Daoy (cell line): ENCODE measurements around the gene KANSL1. TPM values are rescaled to one million over a fixed set of nuclear protein-coding genes. Genes with fewer than 3 reads are reported as not detected.
"Not testable (repeated sequence)": the region's sequence is repeated elsewhere in the genome, so short reads cannot be mapped to it uniquely, and the experiment has no call there.

Experiments
- DNase-seq: peaks from one replicate; pipeline ENCODE4 v3.0.0-alpha.2; 2015; ENCODE audit warnings: low read depth
- total RNA-seq: library from RNA; depleted of rRNA; stranded (reverse); fragments of >200 nt; shearing (Covaris generic); gene quantifications from 2 replicates; pipeline ENCODE4 v1.2.3, GENCODE V29; 2014

Gene KANSL1
- total RNA-seq, 1 experiment from 2014 or later = 27.1 TPM

GRCh38 chr17:46110219-46110618, 83.0 kb downstream of the KANSL1 start:
- DNase-seq = no peak

DNA sequence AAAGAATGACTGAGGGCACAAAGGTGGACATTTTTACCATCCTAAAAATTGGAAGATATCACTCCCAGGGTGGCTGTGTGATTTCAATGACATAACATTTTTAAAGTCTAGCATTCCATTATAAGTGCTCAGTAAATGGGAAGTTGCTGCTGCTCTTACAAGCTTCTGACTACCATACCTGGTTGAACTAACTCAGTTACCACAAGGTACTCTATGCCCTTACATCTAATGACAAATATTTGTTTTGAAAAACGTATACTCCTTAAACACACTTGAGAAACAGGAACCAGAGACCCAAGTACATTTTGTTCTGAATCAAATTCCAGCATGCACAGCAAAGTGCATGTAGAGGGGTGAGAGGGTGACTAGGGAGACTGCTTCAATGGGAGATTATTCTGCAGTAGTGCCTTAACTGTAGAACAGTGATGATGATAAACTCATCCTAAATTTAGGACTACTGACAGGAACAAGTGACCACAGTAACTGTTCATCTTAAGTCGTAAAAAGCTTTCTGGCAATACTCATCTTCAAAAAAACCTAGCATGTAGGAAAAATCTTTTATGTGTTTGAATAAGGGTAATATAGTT, 83.5 kb downstream of the KANSL1 start:
- DNase-seq = no peak

DNA sequence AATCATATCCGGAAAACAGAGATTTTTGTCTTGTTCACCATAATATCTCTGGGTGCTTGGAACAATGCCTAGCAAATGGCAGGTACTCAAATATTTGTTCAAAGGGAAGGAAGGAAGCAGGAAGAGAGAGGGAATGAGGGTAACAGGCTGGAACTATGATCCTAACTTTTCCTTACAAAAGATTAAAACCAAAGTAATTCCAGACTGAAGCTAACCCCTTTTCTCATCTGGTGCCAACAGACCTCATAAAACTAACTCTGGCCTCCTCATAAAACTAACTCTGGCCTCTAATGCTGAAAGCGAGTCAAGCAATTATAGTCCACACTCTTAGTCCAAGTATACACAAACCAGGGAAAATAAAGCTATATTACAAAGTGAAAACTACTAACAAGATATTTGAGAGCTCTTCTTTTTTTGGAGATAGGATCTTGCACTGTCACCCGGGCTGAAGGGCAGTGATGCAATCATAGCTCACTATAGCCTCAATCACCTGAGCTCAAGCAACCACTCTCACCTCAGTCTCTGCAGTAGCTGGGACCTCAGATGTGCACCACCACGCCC, 84.6 kb downstream of the KANSL1 start:
- no peak for DNase-seq

DNA sequence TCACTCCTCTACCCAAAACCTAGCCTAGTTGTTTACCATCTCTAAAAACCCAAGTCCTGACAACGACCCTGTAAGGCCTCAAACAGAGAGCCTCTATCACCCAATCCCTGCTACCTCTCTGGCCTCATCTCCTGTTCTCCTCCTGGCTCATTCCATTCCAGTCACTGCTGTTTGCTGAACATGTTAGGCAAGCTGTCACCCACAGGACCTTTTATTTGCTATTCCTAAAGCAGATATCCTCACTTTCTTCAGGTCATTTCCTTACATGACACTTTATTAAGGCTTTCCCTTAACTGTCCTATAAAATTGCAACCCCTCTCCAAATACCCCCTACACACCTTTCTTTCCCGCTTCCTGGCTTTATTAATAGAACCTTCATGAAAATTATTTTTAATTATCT, 85.1 kb downstream of the KANSL1 start:
- no peak for DNase-seq

DNA sequence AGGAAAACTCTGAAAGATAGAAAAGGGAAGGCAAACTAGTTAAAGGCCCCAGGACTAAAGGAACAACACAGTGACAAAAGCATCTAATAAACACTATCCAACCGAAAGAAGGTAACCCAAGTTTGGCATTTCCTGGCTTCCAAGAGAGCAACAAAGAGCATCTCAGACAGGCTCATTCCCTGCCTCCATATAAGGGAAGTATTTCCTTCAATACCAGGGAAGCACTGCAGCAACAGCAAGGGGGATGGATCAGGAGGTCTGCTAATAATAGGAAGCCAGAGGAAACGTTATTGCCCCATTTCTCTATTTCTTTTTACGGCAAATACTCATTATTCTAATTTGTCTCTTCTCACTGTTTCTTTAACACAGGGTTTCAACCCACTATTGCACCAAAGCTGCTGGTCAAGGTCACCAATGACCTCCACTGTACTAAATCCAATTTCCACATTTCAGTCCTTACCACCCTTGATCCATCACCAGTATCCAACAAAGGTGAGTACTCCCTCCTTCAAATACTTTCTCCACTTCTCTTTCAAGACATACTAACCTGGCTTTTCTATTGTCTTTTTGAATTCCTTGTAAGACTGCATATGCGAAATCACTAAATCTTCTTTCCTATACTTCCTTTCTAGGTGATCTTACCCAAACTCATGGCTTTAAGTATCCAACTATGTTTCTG, 86.1 kb downstream of the KANSL1 start:
- DNase-seq = no peak

DNA sequence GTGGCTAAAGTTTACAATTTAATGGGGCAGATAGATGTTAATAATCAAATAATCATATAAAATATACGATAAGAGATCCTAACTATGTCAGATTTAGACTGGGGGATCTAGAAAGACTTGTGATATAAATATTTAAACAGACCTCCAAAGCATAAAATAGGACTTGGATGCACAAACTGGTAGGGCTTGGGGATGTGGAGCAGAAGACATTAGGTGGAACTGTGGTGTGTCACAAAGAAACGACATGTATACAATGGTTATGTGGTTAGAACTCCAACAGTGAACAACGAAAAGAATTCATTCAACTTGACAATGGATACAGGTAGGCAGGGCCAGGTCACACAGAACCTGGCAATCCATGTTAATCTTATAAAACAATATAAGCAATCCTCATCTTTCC, 90.4 kb downstream of the KANSL1 start:
- not testable (repeated sequence) for DNase-seq

DNA sequence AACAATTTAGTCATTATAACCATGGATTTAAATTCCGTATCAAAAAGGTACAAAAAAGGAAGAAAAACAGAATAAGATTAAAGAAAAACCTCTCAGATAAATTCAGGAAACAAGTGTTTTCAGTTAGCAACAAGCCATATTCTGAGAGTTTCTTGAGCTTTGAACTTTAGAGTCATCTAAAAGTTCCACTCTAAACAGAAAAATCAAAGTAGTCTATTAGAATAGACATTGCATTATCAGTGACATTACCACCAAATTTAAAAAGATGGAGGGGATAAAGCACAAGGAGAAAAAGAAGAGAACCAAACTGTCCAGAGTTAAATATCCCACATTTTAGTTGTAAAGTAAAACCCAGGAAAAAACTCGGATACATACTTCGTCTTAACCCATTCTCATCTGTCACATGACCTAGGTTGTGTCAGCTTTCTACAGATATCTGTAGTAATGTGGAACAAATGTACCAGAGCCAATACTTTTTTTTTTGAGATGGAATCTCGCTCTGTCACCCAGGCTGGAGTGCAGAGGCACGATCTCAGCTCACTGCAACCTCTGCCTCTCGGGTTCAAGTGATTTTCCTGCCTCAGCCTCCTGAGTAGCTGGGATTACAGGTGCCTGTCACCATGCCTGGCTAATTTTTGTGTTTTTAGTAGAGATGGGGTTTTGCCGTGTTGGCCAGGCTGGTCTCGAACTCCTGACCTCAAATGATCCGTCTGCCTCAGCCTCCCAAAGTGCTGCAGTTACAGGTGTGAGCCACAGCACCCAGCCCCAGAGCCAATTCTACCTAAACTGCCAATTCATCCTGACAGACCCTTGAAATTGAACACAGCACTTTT, 91.2 kb downstream of the KANSL1 start:
- DNase-seq = not testable (repeated sequence)

DNA sequence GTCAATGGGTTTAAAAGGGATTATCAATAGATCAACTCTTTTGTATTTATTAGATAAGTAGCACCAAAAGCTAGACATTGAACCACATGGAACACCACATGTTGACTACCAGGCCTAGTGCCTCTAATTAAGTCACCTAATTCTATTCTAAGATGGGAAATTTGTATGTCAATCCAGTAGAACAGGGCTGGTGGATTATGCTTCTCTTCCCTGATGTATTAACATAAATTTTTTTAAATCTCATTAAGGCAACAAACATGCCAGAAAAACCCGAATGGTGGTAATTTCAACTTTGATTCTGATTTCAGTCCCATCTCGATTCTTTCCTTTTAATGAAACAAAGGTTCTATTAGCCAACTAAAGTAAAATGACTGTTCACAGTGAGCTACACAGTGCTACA, 92.6 kb downstream of the KANSL1 start:
- no peak for DNase-seq

- no peak for DNase-seq
These were observed 93.4 kb downstream of the KANSL1 start for GRCh38 chr17:46099865-46100264.

- no peak for DNase-seq
These were observed 95.7 kb downstream of the KANSL1 start for GRCh38 chr17:46097497-46097896.

DNA sequence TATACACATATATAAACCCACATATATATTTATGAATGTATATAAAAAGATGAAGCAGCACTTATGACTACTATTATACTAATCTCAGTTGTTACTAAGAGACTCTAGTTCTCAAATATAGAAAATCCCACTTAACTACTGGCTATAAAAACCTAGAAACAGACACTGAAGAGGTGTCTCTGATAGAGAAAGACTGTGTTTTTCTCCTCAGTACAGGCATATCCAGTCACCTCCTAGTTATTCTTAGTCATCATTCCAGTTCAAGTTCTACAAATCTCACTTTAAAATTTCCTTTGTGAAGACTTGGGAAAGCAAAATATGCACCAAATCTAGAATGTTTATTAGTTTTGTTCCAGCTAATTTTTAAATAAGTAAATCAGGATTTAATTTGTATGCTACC, 100.2 kb downstream of the KANSL1 start:
- no peak for DNase-seq

GRCh38 chr17:46090871-46091270, 102.4 kb downstream of the KANSL1 start:
- DNase-seq = no peak

DNA sequence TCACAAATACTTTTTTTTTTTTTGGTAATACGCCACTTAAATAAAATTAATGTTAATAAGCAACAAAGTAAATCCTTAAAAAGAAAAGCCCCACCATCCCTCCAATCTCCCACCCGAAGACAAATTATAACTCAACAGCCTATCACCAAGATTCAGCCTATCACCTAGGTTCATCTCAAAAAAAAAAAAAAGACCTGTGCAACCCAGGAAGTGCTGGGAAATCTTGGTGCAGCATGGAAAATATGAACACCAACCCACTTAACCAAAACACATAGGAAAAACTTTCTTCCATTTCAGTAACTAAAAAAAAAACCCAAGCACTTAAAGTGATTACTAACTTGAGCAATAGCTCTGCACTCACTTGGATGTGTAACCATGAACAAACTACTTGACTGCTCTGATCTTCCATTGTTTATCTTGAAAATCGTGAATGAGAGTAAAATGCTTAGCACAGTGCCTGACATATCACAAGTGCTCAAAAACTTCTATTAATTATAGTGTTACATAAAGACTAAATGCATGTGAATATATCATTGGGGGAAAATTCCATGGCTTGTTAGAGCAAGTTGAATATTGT, 103.8 kb downstream of the KANSL1 start:
- no peak for DNase-seq

DNA sequence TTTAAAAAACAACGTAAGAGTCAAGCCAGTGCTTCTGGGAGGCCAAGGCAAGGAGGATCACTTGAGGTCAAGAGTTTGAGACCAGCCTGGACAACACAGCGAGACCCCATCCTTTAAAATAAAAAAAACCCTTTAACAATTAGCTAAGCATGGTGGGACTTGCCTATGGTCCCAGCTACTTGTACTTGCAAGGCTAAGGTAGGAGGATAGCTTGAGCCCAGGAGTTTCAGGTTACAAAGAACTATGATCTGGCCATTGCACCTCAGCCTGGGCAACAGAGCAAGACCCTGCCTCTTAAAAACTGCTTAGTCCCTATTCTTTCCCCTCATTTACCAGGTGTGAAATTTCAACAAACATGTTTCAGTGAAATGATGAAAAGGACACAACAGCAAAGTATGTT, 104.6 kb downstream of the KANSL1 start:
- no peak for DNase-seq

DNA sequence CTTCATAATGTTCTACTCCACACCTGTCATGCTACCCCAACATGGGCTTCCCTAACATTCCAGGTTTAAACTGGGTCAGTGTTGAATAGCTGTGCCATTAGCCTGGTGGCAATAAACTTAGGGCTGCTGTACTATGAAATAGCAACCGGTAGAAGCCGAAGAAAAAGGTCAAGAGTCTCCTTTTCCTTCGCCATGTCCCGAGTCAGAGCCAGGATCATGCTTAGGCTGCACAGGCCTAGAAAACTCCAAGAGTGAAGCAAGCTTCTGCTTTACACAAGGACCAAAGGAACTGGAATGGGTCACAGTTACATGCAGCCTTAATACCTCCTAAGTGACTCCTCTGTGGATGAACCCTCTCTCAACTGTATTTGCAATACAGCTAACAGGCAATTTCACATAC, 105.4 kb downstream of the KANSL1 start:
- DNase-seq = not testable (repeated sequence)

GRCh38 chr17:46086821-46087220, 106.4 kb downstream of the KANSL1 start:
- DNase-seq = no peak

- no peak for DNase-seq
These were observed 107.7 kb downstream of the KANSL1 start for GRCh38 chr17:46085522-46085921.

DNA sequence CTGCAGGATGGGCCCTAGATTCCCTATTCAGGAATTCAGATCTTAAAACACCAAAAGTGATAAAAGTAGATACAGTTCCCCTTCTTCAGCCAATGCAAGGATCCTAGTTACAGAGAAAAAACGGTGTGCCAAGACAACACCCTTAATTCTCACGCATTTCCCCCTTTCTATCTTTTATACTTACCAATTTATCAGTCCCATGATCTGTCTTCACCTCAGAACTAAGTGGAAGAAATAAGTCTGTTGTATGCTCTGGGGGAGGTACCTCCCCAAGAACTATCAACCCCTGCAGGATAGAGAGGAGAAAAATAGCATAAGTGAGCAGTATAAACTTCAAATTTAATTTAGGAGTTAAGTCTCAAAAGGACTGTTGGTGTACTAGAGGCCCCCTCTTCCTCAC, 111.0 kb downstream of the KANSL1 start:
- DNase-seq = no peak

DNA sequence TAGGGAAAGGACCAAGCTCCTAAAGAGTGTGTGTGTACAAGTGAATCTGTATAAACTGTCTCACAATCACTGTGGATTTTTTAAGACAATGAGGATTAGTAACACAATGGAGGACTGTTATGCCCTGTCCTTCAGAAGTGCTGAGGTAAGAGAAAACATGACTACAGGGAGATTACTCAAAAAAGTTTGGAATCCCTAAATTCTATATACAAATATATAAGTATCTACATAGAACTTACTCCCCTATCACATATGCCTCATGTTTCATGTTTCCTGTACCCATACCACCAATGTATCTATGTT, 112.3 kb downstream of the KANSL1 start:
- no peak for DNase-seq

DNA sequence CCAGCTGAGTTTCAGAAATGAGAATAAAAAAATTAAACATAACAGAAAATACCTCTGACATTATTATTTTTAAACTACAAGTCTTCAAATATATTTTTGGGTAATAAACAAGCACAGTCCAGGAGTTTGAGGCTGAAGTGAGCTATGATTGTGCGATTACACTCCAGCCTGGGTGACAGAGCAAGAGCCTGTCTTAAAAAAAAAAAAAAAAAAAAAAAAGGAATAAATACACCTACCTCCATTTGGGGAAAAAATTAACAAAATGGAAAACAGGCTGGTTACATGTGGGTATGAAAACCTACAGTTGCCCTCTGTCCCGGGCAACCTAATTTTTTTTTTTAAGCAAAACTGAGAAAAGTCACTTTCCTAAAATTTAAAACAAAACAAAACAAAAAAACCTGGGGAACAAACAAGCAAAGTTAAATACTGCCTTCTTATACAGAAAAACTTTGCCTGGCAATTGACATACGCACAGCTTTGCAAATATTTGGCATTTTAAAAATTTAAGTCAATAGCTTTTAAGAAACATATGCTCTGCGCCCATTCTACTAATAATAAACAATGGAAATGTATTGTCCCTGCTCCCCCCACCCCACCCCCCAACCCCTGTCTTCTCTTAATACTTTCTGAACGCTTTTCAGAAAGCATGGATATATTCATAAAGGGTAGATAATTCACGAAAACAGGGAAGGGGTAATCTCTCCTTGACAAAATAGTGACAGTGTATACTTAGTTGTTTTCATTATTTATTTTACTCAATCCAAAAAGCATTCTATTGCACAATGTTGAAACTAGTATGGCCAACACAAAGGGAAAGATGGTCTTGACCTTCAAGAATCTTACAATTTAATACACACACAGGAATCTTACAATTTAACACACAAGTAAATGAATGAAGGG, 112.9 kb downstream of the KANSL1 start:
- no peak for DNase-seq

DNA sequence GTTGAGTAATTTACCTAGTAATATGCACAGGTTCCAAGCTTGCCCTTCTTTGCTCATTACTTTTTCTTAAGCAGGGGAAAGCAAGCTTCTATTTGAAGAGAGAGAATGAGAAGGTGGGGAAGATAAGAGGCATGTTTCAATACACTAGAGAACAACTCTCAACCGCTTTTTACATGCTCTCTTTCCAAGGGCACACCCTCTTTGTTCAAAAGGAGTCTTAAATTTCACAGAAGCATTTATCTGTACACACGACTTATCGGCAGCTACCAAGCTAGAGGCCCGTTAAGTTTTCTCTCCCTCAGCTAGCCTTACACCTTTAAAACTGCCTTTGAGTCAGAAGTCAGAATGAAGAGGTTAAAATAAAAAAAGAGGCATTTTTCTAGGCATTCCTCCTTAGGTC, 114.6 kb downstream of the KANSL1 start:
- no peak for DNase-seq
